Endodermal cell (in vitro differentiated cells): ENCODE data around the gene SLC10A6. TPM values are rescaled to one million over a fixed set of nuclear protein-coding genes. Genes with fewer than 3 reads are reported as not detected.
"Not testable (repeated sequence)": the region's sequence is repeated elsewhere in the genome, so short reads cannot be mapped to it uniquely, and the experiment has no call there.

ENCODE experiments used
- DNase-seq: peaks from one replicate; pipeline ENCODE4 v3.0.0-alpha.2; 2017
- H3K27ac ChIP-seq: 2 replicates; pipeline ENCODE4 v1.5.1; 2013; ENCODE audit warnings: mild to moderate bottlenecking, low read depth, low read length, moderate library complexity
- H3K27me3 ChIP-seq: 2 replicates; pipeline ENCODE4 v1.6.1; 2013; ENCODE audit warnings: mild to moderate bottlenecking, low read length, moderate library complexity; ENCODE audit not compliant: insufficient read depth, control insufficient read depth, poor library complexity, severe bottlenecking
- H3K36me3 ChIP-seq: 2 replicates; pipeline ENCODE4 v1.7.0; 2013; ENCODE audit warnings: mild to moderate bottlenecking, low read length, moderate library complexity; ENCODE audit not compliant: control insufficient read depth, insufficient read depth
- H3K4me1 ChIP-seq: one replicate; pipeline ENCODE4 v1.7.0; 2013; ENCODE audit warnings: low read length; ENCODE audit not compliant: control insufficient read depth, insufficient read depth
- H3K4me3 ChIP-seq: 2 replicates; pipeline ENCODE4 v1.5.1; 2013; ENCODE audit warnings: mild to moderate bottlenecking, low read length, moderate library complexity
- H3K9ac ChIP-seq: 2 replicates; pipeline ENCODE4 v1.6.1; 2013; ENCODE audit warnings: mild to moderate bottlenecking, low read length, moderate library complexity; ENCODE audit not compliant: poor library complexity, severe bottlenecking; ENCODE audit errors: extremely low read depth
- H3K9me3 ChIP-seq: 2 replicates; pipeline ENCODE4 v1.6.1; 2013; ENCODE audit warnings: mild to moderate bottlenecking, low read length, moderate library complexity; ENCODE audit not compliant: control insufficient read depth
- H3K27ac Mint-ChIP-seq: 2 replicates; pipeline ENCODE4 v1.8.0; 2020; ENCODE audit warnings: mixed read lengths
- H3K27me3 Mint-ChIP-seq: 2 replicates; pipeline ENCODE4 v1.8.0; 2021; ENCODE audit warnings: mild to moderate bottlenecking, mixed read lengths; ENCODE audit not compliant: insufficient read depth
- H3K36me3 Mint-ChIP-seq: 2 replicates; pipeline ENCODE4 v1.8.0; 2020; ENCODE audit warnings: low read depth, mixed read lengths
- H3K4me1 Mint-ChIP-seq: 2 replicates; pipeline ENCODE4 v1.8.0; 2020; ENCODE audit warnings: mixed read lengths
- H3K4me3 Mint-ChIP-seq: 2 replicates; pipeline ENCODE4 v1.8.0; 2020; ENCODE audit warnings: mild to moderate bottlenecking, moderate library complexity, mixed read lengths
- H3K9me3 Mint-ChIP-seq: 2 replicates; pipeline ENCODE4 v1.8.0; 2020; ENCODE audit warnings: mild to moderate bottlenecking, mixed read lengths
- WGBS, 2 experiments: methylation state at CpG; one replicate each; pipeline versions ENCODE4 v1.1.5 to v1.1.7; 2013; ENCODE audit warnings: missing lambda C conversion rate in 2 of 2, mixed read lengths in 1 of 2; ENCODE audit not compliant: insufficient coverage in 1 of 2, insufficient read length in 1 of 2; 5-methylcytosine and 5-hydroxymethylcytosine counted together
- total RNA-seq, 2 donors: library from RNA; stranded (reverse); fragmentation: NEBNext Ultra II Directional in 1 of 2; extraction: Animal tissue kit (Norgen Biotek cat#: 25700) in 1 of 2; gene quantifications; 2 replicates in 1 of 2; 3 replicates in 1 of 2; pipeline ENCODE4 v1.2.1, GENCODE V29; 2021
- TF ChIP-seq, protein P1 (sequence below): fragments of 200-600 bp; sonication (generic); conservative IDR thresholded peaks from 2 replicates; pipeline ENCODE4 v1.5.0; 2021; ENCODE audit warnings: antibody characterized with exemption, mild to moderate bottlenecking

Gene SLC10A6
- total RNA-seq, 2 donors from 2014 or later: not detected

DNA sequence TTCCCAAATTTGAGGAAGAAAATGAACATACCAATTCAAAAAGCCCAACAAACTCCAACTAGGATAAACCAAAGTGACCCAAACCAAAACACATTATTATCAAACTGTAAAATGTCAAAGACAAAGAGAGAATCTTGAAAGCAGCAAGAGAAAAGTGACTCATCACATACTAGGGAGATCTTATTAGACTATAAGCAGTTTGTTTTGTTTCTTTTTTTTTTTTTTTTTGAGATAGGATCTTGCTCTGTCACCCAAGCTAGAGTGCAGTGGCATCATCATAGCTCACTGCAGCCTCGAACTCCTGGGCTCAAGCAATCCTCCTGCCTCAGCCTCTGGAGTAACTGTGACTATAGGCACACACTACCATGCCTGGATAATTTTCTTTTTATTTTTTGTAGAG is 30.5 kb upstream of the SLC10A6 start:
- H3K4me3 Mint-ChIP-seq: no peak overlapping the region
- Histone ChIP-seq H3K27me3 (no peaks in the 10 kb centered on the region), H3K4me1 (no peaks in the 10 kb centered on the region), H3K9me3 (peaks cover 19% of the 10 kb centered on the region), H3K4me3 (no peak overlapping the region), H3K9ac (no peak overlapping the region), H3K27ac (no peak overlapping the region), H3K36me3 (no peaks in the 10 kb centered on the region)
- WGBS, 2 experiments: 78 to 85% methylated on average over 1 of the region's 1 CpG
- TF ChIP-seq, protein P1, sequence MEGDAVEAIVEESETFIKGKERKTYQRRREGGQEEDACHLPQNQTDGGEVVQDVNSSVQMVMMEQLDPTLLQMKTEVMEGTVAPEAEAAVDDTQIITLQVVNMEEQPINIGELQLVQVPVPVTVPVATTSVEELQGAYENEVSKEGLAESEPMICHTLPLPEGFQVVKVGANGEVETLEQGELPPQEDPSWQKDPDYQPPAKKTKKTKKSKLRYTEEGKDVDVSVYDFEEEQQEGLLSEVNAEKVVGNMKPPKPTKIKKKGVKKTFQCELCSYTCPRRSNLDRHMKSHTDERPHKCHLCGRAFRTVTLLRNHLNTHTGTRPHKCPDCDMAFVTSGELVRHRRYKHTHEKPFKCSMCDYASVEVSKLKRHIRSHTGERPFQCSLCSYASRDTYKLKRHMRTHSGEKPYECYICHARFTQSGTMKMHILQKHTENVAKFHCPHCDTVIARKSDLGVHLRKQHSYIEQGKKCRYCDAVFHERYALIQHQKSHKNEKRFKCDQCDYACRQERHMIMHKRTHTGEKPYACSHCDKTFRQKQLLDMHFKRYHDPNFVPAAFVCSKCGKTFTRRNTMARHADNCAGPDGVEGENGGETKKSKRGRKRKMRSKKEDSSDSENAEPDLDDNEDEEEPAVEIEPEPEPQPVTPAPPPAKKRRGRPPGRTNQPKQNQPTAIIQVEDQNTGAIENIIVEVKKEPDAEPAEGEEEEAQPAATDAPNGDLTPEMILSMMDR: no peak
- no peak for DNase-seq
- no peak overlapping the region for H3K27ac Mint-ChIP-seq
- H3K4me1 Mint-ChIP-seq: no peaks in the 10 kb centered on the region
- H3K36me3 Mint-ChIP-seq: peaks cover 4% of the 10 kb centered on the region
- H3K9me3 Mint-ChIP-seq: peaks cover 33% of the 10 kb centered on the region
- no peaks in the 10 kb centered on the region for H3K27me3 Mint-ChIP-seq

DNA sequence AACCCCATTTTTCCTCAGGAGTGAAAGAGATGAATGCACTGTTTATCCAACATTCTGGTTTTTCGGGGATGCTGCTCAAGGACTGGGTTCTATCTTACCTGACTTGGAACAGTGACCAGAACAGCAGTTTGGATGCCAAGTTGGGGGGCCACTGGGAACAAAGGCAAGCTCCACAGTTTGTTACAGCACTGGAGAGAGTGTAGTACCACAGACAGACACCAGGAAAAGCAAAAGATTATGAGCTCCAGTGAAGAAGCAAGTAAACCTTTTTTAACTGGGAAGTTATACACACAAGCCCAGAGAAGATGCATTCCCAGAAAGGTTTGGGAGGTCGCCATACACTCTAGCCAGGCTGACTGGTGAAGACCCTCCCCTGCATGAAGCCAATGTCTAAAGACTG is 29.5 kb upstream of the SLC10A6 start:
- Mint-ChIP-seq H3K4me1 (no peaks in the 10 kb centered on the region), H3K27ac (no peak overlapping the region), H3K36me3 (peaks cover 4% of the 10 kb centered on the region), H3K9me3 (peaks cover 28% of the 10 kb centered on the region), H3K4me3 (no peak overlapping the region), H3K27me3 (no peaks in the 10 kb centered on the region)
- Histone ChIP-seq H3K27ac (no peak overlapping the region), H3K4me1 (no peaks in the 10 kb centered on the region), H3K36me3 (no peaks in the 10 kb centered on the region), H3K9me3 (peaks cover 19% of the 10 kb centered on the region), H3K9ac (no peak overlapping the region), H3K27me3 (no peaks in the 10 kb centered on the region), H3K4me3 (no peak overlapping the region)
- TF ChIP-seq, protein P1: peak; percentile 56
- no peak for DNase-seq
- 92 to 94% methylated on average over 2 of the region's 2 CpGs for WGBS, 2 experiments

DNA sequence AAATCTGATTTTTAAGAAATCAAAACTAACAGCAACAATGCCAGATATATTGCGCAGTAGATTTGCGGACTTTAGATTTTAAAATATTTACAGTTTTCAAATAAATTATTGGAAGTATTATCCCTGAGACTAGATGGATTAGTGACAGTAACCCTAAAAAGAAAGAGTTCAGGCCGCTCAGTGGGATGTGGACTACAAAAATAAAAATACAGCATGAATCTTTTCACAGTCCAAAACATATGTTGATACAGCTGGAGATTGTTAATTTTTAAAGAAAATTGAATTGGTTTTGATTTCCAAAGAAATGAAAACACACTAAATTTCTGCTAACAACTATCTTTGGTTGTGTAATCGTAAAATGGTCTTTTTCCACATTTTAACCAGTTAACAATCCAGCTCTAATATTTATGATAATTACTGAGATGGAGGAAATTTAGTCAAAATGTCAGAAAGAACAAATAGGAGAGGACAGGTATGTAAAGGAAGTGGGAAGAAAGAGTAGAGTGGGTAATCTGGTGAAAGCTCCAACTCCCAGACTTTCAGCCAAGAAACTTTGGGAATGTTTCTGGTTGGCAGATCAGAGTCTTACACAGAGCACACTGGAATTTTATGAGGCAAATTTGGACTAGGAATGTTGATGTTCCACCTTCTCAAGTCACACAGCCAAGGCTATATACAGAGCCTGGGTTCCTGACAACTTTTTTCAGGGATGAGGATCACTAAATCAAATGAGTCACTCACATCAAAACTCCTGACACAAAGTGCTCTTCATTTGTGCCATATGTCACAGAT is 27.9 kb upstream of the SLC10A6 start:
- Histone ChIP-seq H3K9ac (no peak overlapping the region), H3K4me1 (no peaks in the 10 kb centered on the region), H3K36me3 (no peaks in the 10 kb centered on the region), H3K27me3 (no peaks in the 10 kb centered on the region), H3K27ac (no peak overlapping the region), H3K4me3 (no peak overlapping the region), H3K9me3 (peaks cover 19% of the 10 kb centered on the region)
- 90% methylated on average over 3 of the region's 4 CpGs; no CpG with 5 or more reads in 1 of the 2 experiments for WGBS, 2 experiments
- Mint-ChIP-seq H3K27me3 (no peaks in the 10 kb centered on the region), H3K4me3 (no peak overlapping the region), H3K4me1 (no peaks in the 10 kb centered on the region), H3K9me3 (peaks cover 28% of the 10 kb centered on the region), H3K36me3 (peaks cover 4% of the 10 kb centered on the region), H3K27ac (no peak overlapping the region)
- TF ChIP-seq, protein P1: no peak
- DNase-seq: no peak

DNA sequence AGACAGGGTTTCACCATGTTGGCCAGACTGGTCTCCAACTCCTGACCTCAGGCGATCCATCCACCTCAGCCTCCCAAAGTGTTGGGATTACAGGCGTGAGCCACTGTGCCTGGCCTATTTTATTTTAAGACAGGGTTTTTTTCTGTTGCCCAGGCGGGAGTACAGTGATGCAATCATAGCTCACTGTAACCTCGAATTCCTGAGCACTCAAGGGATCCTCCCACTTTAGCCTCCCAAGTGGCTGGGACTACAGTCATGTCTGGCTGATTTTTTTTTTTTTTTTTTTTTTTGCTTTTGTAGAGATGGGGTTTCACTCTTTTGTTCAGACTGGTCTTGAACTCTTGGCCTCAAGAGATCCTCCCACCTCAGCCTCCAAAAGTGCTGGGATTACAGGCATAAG is 26.3 kb upstream of the SLC10A6 start:
- H3K27me3 Mint-ChIP-seq, H3K36me3 ChIP-seq, H3K27ac Mint-ChIP-seq, H3K4me3 Mint-ChIP-seq, H3K27ac ChIP-seq, H3K9ac ChIP-seq, H3K4me3 ChIP-seq, H3K36me3 Mint-ChIP-seq, H3K4me1 ChIP-seq, DNase-seq, H3K4me1 Mint-ChIP-seq, H3K27me3 ChIP-seq: not testable (repeated sequence)
- H3K9me3 Mint-ChIP-seq: peaks cover 22% of the 10 kb centered on the region
- H3K9me3 ChIP-seq: peaks cover 16% of the 10 kb centered on the region
- 94 to 97% methylated on average over 4 of the region's 4 CpGs for WGBS, 2 experiments
